GM18508 (cell line): ENCODE results near the gene SLC35C1.
A peak's percentile ranks its signal among the peaks of the same experiment; 100 is the strongest.

Experiments used
- ATAC-seq: cut with Tn5 transposase; IDR thresholded peaks from one replicate; pipeline ENCODE4 v1.9.1; 2021; ENCODE audit warnings: moderate number of reproducible peaks; ENCODE audit not compliant: insufficient read depth, unreplicated experiment

SLC35C1 gene

DNA sequence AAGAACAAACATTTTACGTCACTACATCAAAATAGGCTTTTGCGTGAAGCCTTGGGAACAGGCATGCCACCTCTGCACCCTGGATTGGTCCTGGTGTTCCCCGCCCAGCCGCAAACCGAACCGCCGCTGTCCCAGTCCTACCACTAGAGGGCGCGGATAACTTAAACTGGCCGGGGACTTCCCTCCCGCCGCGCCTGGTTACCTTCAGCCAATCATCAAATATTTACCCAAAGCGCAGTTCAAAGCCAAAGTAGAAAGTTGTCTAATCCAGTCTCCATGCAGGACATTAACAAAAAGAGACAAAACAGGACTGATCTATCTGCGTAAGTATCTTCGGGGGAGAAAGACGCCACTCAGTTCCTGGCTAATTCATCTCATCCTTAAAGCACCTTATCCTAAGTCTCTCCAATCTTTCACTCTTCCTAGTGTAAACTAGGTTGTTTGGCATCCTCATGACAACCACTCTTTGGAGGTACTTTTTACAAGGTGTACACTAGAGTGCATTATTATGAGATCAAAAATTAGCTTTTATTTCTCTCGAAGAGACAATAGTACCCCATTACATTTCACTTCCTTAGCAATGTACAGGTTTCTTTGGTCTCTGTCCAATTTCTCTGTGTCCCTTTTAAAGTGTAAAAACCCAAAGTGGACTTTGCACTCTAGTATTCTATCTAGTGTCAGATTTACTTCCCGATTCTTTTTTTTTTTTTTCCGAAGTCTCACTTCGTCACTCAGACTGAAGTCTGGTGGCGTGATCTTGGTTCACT, 38.4 kb downstream of the SLC35C1 start:
- no peak for ATAC-seq

DNA sequence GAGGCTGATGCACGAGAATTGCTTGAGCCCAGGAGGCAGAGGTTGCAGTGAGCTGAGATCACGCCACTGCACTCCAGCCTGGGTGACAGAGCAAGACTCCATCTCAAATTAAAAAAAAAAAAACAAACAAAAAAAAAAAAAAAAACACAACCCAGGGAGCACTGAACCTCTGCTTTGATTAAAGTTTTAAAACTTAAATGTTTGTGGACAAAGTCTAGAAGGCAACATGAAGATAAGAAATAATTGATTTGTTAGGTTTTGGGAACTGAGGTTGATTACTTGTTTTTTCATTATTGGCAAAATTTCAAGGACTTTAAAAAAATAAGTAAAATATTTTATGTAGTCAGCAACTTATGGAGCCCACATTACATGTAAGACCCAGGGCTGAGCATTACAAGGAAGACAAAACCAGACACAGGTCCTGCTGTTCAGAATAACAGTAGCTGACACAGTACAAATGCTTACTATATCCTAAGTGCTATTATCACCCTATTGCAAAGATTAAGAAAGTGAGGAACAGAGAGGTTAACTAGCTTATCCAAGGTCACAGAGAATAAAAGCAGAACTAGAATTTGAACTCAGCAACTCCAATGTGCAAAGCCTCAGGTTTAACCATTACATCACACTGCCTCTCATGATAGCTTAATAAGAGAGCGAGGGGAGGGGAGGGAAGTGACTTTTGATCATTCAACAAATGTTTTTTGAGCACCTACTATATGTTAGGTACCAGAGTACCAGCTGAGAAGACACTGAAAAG, 40.1 kb downstream of the SLC35C1 start:
- no peak for ATAC-seq

DNA sequence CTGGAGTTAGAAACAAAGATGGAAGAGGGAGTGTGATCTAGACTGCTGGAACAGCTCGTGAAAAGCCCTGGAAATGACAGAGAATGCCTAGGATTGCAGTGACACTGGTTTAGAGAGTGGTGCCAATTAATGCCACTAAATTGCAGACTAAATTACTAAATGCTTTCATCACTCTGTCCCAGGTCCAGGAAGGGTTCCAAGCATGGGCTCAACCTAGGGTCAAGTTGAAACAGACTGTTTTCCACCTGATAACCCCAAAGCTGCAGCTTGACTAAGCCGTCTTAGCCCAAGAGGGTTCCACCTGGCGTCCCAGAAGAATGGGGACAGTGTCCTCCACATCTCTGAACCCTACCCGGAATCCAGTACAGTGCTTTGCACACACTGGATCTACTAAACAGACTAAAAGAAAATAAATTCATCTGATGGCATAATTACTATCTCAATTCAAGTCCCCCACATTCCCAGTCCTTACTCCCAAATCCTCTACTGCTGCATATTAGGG, 41.3 kb downstream of the SLC35C1 start:
- ATAC-seq: no peak

DNA sequence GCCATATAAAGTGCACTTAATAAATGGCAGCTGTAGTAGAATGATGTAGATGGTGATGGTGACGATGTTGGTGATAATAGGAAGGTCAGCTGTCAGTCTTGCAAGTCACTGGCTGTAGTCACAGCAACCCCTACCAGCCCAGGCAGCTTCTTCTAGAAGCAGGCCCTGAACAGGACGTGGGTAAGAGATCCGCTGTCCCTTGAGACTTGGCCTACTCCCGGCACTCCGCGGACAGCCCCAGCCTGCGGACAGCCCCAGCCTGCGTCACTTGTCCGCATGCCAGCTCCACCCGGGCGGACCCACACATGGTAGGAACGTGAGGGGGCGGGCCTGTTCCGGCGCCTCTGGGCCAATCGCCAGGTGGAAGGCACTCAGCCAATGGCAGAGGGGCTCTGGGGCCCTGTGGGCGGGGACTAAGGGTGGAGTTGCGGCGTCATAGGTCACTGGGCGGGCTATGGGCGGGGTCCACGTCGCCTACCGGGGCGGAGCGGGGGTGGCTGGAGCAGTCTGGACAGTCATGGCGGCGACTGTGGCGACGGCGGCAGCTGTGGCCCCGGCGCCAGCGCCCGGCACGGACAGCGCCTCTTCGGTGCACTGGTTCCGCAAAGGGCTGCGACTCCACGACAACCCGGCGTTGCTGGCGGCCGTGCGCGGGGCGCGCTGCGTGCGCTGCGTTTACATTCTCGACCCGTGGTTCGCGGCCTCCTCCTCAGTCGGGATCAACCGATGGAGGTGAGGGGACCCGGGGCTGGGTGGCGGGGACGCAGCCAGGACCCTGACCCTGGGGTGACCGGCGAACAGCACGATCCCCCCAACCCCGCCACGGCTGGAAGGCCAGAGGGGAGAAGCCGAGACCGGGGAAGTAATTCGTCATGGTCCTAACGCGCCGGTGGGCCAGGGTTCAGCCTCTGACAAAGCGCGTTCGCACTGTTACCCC, 42.3 kb downstream of the SLC35C1 start, which contains the start of gene CRY2:
CRY2 (plus strand) TSS at position 502 of the 937 bp plus-strand sequence; CDS start at position 518, 16 bp downstream.
- peak; percentile 82 for ATAC-seq

DNA sequence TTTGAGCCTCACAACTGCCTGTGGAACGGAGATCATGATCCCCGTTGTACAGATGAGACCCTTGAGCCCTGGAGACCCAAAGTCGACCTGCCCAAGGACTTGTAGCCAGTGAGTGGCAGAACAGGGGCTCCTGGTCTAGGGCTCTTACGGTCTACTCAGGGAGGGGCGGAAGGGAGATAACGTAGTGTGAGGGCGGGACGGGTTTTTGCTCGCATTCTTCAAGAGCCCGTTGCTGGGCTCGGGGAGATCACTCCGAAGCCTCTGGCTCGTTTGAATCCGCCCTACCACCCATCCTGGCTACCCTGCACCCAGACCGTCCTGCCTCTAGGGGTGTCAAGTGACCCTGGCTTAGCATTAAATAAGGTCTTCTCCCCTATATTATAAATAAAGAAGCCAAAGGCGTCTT, 43.0 kb downstream of the SLC35C1 start:
- ATAC-seq: no peak

DNA sequence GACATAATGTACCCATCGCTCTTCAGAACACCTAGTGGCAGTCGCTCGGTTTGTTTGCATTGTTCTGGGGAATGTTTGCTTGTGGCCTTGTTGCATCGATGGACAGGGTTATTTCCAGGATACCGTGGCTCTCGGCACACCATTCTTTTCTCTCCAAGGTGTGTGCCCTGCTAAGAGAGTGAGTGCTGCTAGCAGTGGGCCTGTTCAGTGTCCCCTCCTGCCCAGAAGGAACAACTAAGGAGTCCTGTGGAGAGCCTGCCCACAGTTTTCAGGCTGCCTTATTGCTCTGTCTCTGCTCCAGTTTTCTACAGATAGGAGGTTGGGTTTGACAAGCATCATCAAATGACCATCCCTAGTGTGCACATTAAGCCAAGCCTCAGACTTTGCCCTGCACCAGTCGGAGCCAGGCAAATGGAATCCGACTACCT, 43.7 kb downstream of the SLC35C1 start:
- no peak for ATAC-seq

DNA sequence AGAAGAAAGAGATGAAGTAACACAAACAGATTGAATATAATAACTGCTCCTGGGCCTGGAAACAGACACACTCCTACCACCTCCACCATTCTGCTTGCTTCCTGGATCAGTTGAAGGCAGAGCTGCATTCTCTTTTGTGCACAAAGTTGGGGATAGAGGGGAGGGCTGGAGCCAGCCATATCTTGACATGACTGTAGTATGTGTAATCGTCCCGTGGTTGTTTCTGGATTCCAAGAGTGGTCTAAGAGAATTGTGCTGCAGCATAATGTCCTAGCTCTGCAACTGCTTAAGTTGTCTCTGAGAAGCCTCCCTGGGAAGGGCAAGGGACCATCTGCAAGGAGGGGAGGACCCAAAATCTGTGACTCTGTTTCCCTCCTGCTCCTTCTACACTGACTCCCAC, 45.5 kb downstream of the SLC35C1 start:
- no peak for ATAC-seq

DNA sequence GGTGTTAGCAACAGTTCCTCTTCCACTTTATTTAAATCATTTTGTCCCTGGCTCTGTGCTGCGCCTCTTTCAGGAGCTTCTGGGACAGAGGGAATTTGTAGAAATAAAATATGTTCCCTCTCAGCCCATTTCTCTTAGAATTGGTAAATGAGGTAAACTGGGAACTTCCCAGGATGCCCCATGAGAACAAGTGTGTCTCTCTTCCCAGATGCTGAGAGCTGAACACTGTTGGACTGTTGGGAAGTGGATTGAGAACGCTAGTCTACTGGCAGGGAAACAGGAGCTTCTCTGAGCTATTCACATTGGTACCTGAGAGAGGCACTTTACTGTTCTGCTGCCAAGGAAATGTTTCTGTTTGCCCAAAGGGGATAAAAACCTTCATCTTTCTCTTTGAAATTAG, 46.3 kb downstream of the SLC35C1 start:
- ATAC-seq: no peak

DNA sequence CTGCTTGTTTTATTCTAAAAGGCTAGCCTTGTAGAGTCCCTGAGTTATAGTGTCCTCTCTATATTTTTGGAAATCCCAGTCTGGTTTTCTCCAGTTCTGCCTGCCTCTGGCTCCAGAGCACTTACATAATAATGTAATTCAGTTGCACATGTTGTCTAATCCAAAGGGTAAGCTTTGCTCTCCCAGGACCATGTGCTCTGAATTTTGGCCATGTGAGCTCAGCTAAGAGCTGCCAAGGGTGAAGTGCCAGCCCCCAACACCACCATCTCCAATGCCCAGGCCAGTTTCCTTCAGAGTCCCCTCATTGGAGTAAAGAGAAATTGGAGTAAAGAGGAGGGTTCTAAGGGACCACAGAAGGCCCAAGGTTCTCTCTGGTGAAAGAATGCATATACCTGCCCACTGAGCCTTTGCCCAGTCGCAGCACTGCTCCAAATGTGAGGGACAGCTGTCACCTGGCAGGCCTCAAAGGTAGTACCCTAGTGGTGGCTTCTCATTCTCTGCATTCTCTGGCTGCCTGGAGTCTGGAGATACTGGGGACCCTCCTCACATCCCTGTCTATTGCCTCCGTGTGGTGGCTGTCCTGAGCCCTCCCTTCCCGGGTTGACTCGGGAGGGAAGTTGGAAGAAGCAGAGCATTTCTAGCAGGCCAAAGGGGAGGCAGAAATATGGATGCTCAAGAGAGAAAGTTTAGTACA, 47.2 kb downstream of the SLC35C1 start:
- ATAC-seq: no peak

DNA sequence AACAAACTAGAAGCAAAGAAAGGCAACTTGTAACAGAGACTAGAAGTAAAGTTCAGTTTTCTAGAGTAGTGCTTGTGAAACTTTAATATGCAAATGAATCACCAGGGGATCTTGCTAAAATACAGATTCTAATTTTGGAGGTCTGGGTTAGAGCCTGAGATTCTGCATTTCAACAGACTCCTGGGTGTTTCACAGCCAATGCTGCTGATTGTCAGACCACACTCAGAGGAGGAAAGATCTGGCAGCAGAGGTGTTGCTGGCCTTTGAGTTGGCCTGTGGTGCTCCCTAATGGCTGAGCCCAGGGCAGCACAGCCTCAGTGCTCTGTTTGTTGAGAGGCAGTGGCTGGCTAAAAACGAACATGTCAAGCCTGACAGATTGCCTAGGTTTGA, 47.8 kb downstream of the SLC35C1 start:
- no peak for ATAC-seq

DNA sequence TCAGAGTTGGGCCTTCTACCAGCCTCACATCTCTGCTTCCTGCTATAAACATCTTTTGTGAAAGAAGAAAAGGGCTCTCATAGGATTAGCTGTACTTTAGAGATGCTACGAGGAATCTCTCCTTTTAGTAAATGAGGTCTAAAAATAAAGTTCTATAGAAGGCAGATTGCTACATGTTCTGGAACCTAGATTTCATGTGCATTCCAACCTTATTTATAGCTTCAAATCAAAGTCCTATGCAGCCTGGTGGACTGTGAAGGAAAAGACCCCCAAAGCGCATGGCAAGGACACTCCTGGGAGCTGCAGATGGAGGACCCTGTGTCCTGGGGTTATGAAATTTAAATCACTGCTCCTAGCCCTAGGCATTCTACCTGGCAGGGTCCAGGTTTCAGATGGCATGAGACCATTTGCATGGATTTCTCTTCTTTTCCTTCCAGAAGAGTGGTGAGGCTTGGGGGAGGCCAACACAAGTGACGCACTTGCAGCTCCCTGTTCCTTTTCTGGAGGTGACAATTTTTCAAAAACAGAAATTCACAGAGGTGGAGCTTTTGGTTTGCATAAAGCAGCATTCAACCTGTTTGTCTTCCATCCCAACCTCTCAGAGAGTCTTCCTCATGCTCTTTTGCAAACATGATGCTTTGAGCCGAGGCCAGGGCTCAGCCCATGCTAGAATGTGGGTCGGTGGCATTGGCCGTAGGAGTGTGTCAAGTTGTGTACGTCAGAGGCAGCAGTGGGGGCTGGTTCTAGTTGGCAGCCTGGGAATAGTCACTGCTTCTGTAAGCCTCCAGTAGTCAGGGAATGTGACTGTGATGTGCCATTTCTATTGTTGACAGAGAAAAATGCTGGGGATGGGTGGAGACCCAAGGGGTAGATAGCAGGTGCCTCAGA, 48.6 kb downstream of the SLC35C1 start:
- no peak for ATAC-seq

DNA sequence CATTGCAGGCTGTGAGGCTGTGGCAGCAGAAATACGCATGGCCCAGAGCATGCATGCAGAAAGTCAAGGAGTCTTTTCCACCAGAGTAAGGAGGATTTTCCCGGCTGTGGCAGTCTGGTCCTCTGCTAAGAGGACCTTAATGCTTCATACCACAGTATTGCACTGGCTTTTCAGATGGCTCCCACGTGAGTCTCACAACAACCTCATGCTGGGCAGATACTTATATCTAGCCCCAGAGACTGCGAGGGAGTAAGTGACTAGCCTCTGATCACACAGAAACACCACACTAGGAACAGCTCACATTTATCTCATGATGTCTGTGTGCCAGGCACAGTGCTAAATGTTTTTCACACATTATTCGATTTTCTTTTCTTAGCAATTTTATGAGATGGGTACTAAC, 50.4 kb downstream of the SLC35C1 start:
- no peak for ATAC-seq

DNA sequence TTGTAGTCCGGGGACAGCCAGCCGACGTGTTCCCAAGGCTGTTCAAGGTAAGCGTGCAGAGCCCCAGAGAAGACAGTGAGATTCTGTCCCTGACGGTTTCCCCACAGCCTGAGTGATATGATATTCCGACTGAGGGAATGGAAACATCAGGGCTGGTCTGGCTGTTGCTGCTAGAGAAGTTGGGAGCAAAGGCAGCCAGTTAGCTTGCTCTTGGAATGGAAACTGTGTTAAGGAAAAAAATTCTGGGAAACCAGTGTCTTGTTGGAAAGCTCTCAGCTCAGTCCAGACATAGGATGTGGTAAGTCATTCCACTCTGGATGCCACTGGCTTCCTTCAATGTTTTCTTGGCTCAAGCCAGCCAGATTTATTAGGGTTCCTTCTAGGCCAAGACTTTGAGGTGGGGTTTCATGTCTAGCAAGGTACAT, 51.1 kb downstream of the SLC35C1 start:
- ATAC-seq: no peak

DNA sequence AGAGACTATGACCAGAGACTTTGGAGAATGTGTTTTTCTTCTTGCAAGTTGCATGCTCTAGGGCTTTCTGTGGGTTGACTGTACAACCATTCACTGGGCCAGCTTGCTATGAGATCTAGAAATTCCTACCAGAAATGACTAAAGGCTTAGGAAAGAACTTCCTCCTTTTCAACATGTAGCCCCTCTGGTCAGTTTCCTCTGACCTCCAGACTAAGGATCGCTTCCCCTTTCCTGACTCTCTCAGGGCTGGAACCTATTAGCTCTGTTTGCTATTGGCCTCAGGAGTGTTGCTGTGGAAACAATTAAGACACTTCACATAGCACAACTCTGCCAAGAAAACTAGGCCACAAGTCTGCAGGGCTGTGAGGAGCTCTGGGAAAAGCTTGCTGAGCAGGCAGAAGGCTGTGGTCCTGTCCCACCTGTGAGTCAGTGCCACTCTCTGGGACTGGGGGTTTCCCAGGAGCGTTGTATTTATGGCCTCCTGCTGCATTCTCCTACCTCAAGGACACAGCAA, 53.1 kb downstream of the SLC35C1 start:
- ATAC-seq: no peak

DNA sequence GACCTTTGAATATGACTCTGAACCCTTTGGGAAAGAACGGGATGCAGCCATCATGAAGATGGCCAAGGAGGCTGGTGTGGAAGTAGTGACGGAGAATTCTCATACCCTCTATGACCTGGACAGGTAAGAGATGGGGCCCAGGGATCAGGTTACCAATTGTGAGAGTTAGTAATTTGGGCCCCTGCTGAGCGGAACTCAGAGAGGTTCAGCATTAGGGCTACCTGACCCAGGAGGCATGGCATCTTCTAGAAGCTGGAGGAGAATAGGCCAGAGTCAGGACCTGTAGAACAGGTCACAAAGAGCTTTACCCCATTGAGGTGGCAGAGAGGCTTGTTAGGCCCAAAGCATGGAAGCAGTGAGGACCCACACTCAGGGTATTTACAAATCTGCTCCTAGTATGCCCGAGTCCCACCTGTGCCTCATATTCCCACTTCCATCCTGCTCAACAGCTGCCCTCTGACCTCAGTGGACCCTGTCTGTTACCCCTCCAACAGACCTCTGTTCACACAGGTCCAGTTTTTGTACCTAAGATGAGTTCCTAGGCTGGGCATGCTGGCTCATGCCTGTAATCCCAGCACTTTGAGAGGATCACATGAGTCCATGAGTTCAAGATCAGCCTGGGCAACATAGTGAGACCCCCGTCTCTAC, 53.9 kb downstream of the SLC35C1 start:
- no peak for ATAC-seq

DNA sequence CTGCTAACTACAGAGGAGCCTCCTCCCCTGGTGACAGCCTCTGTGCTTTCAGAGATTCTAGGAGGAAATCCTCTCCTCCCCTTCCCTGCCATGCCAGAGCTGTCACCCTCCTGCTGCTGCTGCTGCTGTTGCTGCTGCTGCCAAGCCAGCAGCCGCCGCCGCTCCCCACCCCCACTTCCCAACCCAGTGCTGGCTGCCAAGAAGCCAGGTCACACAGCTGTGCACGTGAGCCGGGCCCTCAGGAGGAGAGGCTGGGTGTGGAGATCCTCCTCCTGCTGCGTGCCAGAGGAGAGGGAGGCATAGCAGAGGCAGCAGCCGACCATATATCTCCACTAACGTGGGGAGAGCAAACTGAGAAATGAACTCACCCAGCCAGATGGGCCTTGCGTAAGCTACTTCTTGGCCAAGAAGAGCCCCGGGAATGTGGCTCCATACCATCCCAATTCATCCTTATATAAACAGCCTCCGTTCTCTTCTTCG, 54.8 kb downstream of the SLC35C1 start:
- ATAC-seq: no peak

DNA sequence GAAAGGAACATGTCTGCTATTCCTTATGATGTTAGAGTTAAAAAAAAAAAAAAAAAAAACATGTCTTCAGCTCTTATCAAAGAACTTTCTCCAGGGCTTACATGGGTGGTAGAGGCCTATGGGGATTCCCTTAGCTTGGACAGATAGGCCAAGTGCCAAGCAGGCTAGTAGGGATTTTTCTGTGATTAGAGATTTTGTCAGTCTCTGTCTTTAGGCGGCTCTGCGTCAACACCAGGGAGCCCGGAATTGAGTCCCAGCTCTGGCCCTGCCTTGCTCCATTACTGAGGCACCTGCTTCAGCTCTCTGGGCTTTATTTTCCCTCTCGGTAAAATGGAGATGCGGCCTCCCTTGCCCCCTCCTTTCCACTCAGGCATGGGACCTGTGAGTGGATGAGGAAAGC, 55.4 kb downstream of the SLC35C1 start:
- ATAC-seq: no peak
